SK-N-DZ (cell line): ENCODE results near the gene RAB7B.

Experiments
- DNase-seq: peaks from one replicate; pipeline ENCODE4 v3.0.0-alpha.2; 2015; ENCODE audit warnings: low spot score

RAB7B gene

GRCh38 chr1:205973377-205974232 lies 29.6 kb downstream of the RAB7B start:
- no peak for DNase-seq

GRCh38 chr1:205972491-205973168 lies 30.6 kb downstream of the RAB7B start:
- peak; percentile 13 for DNase-seq

GRCh38 chr1:205972081-205972480 lies 31.1 kb downstream of the RAB7B start:
- no peak for DNase-seq

- DNase-seq, result no peak
Observed at GRCh38 chr1:205971082-205971481, 32.1 kb downstream of the RAB7B start.

GRCh38 chr1:205970486-205970885 lies 32.7 kb downstream of the RAB7B start:
- no peak for DNase-seq

GRCh38 chr1:205969229-205969628 lies 34.0 kb downstream of the RAB7B start:
- no peak for DNase-seq

GRCh38 chr1:205967554-205968335 lies 35.5 kb downstream of the RAB7B start:
- no peak for DNase-seq

- DNase-seq, result no peak
Observed at GRCh38 chr1:205965036-205965884, 37.9 kb downstream of the RAB7B start.

- no peak for DNase-seq
Observed at GRCh38 chr1:205963352-205964155, 39.6 kb downstream of the RAB7B start.

- DNase-seq, result no peak
Observed at GRCh38 chr1:205962821-205963221, 40.4 kb downstream of the RAB7B start.

GRCh38 chr1:205961991-205962820 lies 41.0 kb downstream of the RAB7B start:
- no peak for DNase-seq

GRCh38 chr1:205961405-205961804 lies 41.8 kb downstream of the RAB7B start:
- DNase-seq, result no peak

- no peak for DNase-seq
Observed at GRCh38 chr1:205959789-205960188, 43.4 kb downstream of the RAB7B start.

GRCh38 chr1:205955499-205955898 lies 47.7 kb downstream of the RAB7B start:
- no peak for DNase-seq

GRCh38 chr1:205954819-205955404 lies 48.3 kb downstream of the RAB7B start:
- no peak for DNase-seq

- no peak for DNase-seq
Observed at GRCh38 chr1:205951746-205952145, 51.4 kb downstream of the RAB7B start.

- DNase-seq, result no peak
Observed at GRCh38 chr1:205950826-205951549, 52.2 kb downstream of the RAB7B start.

- no peak for DNase-seq
Observed at GRCh38 chr1:205950280-205950679, 52.9 kb downstream of the RAB7B start.
